Putamen (tissue), 1 donor: ENCODE measurements around the gene TINAG.
"Not testable (repeated sequence)": the region's sequence is repeated elsewhere in the genome, so short reads cannot be mapped to it uniquely, and the experiment has no call there.

Experiments used
- DNase-seq: peaks from one replicate; pipeline ENCODE4 v3.0.0-alpha.2; 2016; ENCODE audit warnings: low spot score

TINAG gene

GRCh38 chr6:54307439-54307910 lies 766 bp upstream of the TINAG start:
- no peak for DNase-seq

- no peak for DNase-seq
These were observed 710 bp downstream of the TINAG start for GRCh38 chr6:54308986-54309315.

DNA sequence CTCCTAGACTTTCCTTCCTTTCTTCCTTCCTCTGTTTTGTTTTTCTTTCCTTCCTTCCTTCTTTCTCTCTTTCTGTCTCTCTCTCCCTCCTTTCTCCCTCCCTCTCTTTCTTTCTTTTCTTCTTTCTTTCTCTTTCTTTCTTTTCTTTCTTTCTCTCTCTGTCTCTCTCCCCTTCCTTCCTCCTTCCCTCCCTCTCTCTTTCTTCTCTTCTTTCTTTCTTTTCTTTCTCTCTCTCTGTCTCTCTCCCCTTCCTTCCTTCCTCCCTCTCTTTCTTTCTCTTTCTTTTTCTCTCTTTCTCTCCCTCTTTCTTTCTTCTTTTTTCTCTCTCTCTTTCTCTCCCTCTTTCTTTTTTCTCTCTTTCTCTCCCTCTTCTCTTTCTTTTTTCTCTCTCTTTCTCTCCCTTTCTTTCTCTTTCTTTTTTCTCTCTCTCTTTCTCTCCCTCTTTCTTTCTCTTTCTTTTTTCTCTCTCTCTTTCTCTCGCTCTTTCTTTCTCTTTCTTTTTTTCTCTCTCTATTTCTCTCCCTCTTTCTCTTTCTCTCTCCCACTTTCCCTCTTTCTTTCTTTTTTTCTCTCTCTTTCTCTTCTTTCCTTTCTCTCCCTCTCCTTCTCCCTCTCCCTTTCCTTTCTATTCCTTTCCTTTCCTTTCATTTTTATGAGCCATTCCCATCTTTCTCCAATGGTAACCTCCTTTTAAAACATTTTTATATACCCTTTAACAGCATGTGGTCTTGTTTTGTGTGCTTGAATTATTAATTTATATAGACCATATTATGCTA lies 2.3 kb downstream of the TINAG start:
- no peak for DNase-seq

- no peak for DNase-seq
These were observed 7.4 kb downstream of the TINAG start for GRCh38 chr6:54315656-54316055.

GRCh38 chr6:54320871-54321270 lies 12.6 kb downstream of the TINAG start:
- no peak for DNase-seq

DNA sequence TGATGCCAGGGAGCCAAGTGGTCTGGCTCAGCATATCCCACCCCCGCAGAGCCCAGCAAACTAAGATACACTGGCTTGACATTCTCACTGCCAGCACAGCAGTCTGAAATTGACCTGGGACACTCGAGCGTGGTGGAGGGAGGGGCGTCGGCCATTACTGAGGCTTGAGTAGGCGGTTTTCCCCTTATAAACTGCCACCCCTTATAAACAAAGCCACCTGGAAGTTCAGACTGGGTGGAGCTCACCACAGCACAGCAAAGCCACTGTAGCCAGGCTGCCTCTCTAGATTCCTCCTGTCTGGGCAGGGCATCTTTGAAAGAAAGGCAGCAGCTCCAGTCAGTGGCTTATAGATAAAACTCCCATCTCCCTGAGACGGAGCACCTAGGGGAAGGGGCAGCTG lies 19.4 kb downstream of the TINAG start:
- DNase-seq: no peak

DNA sequence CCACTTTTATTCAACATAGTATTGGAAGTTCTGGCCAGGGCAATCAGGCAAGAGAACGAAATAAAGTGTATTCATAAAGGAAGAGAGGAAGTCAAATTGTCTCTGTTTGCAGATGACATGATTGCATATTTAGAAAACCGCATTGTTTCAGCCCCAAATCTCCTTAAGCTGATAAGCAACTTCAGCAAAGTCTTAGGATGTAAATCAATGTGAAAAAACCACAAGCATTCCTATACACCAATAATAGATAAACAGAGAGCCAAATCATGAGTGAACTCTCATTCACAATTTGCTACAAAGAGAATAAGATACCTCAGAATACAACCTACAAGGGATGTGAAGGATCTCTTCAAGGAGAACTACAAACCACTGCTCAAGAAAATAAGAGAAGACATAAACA lies 23.3 kb downstream of the TINAG start:
- not testable (repeated sequence) for DNase-seq

DNA sequence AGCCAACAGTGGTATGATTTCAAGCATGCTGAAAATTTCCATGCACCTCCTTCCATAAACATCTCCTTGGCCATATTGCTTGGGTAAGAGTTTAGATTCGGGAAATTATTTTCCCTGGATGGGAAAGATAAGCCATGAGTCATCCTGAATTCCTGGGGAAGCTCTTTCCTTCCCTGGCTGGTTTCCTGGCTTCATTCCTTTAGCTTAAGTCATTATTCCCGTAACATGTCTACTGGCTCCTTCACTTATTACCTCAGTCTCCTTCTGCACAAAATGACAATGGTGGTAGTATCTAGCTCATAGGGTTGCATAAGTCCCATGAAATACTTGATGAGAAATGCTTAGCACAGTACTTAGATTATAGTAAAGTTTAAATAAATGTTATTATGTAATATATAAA lies 27.6 kb downstream of the TINAG start:
- DNase-seq: no peak

GRCh38 chr6:54353975-54354374 lies 45.7 kb downstream of the TINAG start:
- DNase-seq: no peak

DNA sequence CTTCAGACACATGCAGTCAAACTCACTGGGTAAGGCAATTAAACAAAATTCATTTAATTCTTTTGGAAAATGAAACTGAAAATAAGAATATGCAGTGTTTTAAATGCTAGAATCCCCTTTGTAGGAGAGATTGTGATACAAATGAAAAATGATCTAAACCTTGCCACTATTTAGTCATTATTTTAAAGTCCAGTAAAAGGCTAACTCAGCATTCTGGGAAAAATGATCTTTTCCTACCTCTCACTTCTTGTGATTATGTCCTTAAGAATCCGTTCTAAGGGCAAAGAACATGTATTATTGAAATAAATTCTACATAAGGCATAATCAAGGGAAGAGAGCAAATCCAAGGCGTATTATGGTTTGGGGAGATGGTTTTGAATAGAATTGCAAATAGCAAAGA lies 46.4 kb downstream of the TINAG start:
- DNase-seq: no peak

- DNase-seq: no peak
These were observed 48.9 kb downstream of the TINAG start for GRCh38 chr6:54357141-54357540.

GRCh38 chr6:54361188-54361587 lies 52.9 kb downstream of the TINAG start:
- DNase-seq: no peak

DNA sequence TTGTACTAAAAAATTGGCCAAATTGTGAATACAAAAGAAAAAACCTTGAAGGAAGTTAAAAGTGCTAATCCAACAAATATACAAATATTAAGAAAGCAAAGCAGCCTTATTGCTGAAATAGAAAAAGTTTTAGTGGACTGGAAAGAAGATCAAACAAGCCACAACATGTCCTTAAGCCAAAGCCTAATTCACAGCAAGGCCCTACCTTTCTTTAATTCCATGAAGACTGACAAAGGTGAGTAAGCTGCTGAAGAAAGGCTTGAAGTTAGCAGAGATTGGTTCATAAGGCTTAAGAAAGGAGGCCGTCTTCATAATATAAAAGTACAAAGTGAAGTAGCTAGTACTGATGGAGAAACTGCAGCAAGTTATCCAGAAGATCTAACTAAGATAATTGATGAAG lies 53.5 kb downstream of the TINAG start:
- no peak for DNase-seq

DNA sequence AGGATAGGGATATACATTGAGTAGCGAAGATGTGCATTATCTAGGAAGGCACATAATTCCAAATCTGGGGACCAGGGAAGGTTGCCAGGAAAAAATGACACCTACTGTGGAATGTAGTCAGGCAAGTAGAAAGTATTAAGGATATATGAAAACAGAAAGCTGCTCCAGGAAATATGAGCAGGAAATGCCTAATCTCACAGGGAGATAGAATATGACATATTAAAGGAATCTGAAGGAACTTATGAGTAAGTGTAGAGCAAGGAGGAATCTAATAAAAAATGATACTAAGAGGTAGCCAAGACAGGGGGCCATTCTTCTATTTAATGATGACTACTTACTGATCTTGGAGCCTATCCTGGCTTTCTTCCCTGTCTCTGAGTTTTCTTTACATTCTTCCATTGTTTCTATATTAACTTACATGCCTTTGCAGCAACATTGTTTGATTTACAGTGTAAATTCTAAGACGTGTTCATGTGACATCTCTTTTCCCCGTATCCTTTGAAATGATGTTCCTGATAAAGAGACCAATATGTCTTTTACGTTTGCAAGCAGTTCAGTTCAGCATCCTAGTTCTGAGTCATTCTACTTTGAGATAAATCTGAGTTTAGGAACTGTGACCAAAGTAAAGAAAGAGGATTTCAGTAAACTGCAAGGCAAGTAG lies 58.6 kb downstream of the TINAG start:
- DNase-seq: no peak

- no peak for DNase-seq
These were observed 69.5 kb downstream of the TINAG start for GRCh38 chr6:54377776-54378175.

GRCh38 chr6:54386295-54386694 lies 78.1 kb downstream of the TINAG start:
- DNase-seq: no peak

DNA sequence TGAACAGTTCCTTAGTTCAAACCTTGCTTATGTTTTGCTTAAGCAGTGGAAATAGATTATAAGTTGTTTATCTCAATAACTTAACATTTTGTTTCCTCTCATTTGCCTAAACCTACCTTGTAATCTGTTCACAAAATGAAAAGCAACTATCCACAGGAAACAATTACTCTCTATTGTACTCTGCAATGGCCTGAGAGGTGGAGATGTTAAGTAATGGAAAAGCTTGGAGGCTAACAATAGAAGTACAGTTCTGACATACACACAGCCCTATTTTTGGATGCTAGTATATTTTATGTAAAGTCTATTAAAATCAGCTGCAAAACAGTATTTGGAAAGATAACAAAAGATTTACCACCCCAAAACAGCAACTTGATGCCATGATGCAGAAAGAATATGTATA lies 82.1 kb downstream of the TINAG start:
- no peak for DNase-seq

DNA sequence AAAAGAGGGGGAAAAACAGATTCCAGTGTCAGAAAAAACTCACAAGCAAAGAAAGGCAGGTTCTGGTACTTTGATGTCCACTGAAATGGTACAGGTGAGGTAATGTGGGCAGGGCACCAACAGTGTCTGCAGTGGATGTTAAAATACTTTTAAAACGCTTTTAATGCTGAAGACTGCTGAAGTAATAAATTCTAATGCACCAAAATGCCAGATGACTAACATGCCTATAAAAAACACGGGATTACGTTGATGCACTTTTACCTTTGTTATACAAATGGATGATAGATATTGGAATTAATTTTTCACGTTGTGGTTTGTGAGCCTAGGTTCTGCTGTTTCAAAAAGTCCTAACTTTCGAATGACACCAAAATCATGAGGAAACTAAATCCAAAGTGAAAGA lies 83.3 kb downstream of the TINAG start:
- no peak for DNase-seq

- no peak for DNase-seq
These were observed 94.9 kb downstream of the TINAG start for GRCh38 chr6:54403096-54403495.

- DNase-seq: no peak
These were observed 96.5 kb downstream of the TINAG start for GRCh38 chr6:54404791-54405190.

DNA sequence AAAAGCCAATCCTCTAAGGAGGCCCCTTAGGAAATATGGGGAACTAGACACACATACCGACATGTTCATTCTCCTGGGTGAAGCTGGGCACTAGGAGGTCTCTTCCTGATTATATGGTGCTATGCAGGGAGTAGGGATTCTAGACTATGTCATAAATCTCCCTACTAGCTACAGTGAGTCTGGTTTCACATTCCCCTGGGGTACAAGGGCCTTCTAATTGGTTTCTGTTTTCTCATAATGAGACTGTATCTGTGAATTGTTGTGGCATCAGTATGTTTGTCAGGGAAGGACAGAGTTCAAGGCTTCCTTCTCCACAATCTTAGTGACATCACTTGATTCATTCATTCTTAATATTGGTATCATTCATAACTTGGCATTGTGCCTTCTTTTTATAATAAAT lies 103.5 kb downstream of the TINAG start:
- no peak for DNase-seq

DNA sequence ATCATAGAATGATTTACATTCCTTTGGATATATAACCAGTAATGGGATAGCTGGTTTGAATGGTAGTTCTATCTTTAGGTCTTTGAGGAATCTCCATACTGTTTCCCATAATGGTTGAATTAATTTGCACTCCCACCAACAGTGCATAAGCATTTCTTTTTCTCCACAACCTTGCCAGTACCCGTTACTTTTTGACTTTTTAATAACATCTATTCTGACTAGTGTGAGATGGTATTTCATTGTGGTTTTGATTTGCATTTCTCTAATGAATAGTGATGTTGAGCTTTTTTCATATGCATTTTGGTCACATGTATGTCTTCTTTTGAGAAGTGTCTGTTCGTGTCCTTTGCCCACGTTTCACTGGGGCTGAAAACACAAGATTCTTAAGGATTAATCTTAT lies 107.3 kb downstream of the TINAG start:
- DNase-seq: no peak

DNA sequence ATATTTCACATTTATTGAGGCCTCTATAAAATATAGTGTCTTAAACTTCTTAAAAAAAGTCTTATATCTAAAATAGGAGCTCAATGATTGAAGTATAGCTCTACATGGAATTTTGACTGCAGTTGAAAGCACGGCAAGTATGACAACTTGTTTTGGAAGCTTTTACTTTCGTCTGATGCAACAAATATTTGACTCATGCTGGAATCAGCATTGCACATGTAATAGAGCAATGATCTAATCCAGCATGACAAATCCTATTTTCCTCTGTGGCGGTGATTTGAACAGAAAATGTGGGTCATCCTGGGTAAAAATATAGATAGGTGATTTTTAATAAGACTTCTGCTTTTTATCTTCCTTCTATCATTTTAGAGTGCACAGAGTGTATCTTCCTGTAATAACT lies 111.6 kb downstream of the TINAG start:
- DNase-seq: no peak

- DNase-seq: no peak
These were observed 118.8 kb downstream of the TINAG start for GRCh38 chr6:54426995-54427394.
